Suprapubic skin (tissue), 3 donors: ENCODE measurements around the gene FAM210B.

ENCODE experiments used
- POLR2A ChIP-seq, 2 donors: fragments of 450-650 bp; IDR thresholded peaks; one replicate each; pipeline ENCODE4 v1.6.1; 2017; ENCODE audit warnings: antibody characterized with exemption in 2 of 2, mild to moderate bottlenecking in 2 of 2, moderate library complexity in 2 of 2
- TF ChIP-seq, protein P1 (sequence below), 2 donors: fragments of 200-600 bp in 1 of 2; fragments of 450-650 bp in 1 of 2; sonication (generic) in 1 of 2; IDR thresholded peaks; one replicate each; pipeline ENCODE4 v1.5.1; 2016 to 2019; ENCODE audit warnings: antibody characterized with exemption in 2 of 2, mild to moderate bottlenecking in 1 of 2, moderate library complexity in 1 of 2

DNA sequence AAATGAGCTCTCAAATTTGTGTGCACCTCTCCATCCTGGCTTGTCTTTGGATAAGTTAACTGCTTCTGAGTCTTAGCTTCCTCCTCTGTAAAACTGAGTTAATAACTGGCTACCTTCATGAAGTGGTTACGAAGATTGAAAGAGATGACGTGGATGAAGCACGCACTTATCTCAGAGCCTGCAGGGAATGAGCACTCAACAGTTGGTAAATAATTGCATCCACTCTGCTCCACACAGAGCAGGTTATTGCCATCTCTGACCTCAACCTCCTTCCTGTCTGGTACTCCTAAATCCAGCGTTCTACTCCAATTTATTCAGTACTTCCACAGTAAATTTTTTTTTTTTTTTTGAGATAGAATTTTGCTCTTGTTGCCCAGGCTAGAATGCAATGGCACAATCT, 26.4 kb downstream of the FAM210B start:
- TF ChIP-seq, protein P1, sequence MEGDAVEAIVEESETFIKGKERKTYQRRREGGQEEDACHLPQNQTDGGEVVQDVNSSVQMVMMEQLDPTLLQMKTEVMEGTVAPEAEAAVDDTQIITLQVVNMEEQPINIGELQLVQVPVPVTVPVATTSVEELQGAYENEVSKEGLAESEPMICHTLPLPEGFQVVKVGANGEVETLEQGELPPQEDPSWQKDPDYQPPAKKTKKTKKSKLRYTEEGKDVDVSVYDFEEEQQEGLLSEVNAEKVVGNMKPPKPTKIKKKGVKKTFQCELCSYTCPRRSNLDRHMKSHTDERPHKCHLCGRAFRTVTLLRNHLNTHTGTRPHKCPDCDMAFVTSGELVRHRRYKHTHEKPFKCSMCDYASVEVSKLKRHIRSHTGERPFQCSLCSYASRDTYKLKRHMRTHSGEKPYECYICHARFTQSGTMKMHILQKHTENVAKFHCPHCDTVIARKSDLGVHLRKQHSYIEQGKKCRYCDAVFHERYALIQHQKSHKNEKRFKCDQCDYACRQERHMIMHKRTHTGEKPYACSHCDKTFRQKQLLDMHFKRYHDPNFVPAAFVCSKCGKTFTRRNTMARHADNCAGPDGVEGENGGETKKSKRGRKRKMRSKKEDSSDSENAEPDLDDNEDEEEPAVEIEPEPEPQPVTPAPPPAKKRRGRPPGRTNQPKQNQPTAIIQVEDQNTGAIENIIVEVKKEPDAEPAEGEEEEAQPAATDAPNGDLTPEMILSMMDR (IDR thresholded peaks at IDR 0.05): no peak
- TF ChIP-seq POLR2A (IDR thresholded peaks at IDR 0.05): no peak
